Measurements from ENCODE around the gene PRDM2.

PRDM2 gene

DNA sequence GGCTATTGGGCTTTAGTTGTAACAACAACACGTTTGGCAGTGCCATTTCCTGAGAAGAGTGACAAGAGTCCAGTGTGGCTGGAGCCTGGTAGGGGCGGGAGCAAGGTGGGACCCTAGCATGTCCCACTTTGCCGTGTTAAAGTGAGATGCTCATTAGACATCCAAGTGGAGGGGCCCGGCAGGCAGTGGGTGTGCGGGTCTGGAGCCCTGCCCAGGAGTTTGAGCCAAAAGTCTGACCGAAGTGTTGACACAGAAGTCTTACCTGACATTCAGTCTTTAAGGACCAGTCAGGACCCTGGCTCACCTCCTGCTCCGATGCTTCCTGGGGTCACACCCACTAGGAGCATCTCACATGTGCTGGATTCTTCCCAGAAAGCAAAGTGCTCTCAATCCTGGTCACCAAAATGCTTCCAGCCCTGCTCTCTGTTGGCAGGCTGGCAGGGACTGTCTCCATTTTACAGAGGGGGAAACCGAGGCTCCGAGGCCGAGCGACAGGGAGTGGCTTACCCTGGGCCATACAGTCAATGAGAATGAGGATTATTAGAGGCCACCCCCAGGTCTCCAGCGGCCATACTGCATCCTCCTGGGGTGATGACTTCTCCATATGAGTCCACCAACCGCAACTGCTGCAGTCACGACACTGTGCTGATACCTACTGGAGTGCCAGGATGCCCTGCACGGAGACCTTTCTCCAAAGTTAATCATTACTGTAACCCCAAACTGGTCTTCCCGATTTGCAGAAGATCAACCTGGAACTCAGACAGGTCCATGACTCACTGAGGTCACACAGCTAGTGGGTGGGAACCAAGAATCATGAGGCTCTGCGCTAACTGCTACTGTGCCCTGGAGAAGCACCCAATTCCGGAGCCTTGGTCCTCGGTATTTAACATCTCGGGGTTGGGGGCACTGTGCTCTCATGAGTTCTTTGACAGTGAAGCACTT lies 112.7 kb downstream of the PRDM2 start:
- H3K4me3 Mint-ChIP-seq, result peak overlapping the region in 1 of 2 donors; percentile 3
- H3K36me3 Mint-ChIP-seq (ENCODE audit: insufficient read depth), result peaks cover 15% of the 10 kb centered on the region
- H3K9me3 Mint-ChIP-seq, result no peaks in the 10 kb centered on the region
- DNase-seq, result no peak
- peak overlapping the region; percentile 30 to 46 for H3K27ac Mint-ChIP-seq
- no peak for ATAC-seq (replicated peaks)
- H3K27me3 Mint-ChIP-seq, result no peaks in the 10 kb centered on the region
- H3K4me1 Mint-ChIP-seq (ENCODE audit: low read depth in 2 of 2), result peaks cover 30 to 45% of the 10 kb centered on the region in 2 donors

GRCh38 chr1:13813398-13814012 lies 113.5 kb downstream of the PRDM2 start:
- Mint-ChIP-seq H3K4me3 (peak overlapping the region in 1 of 2 donors; percentile 3), H3K27me3 (no peaks in the 10 kb centered on the region), H3K4me1 (ENCODE audit: low read depth in 2 of 2) (peaks cover 29 to 44% of the 10 kb centered on the region in 2 donors), H3K36me3 (ENCODE audit: insufficient read depth) (peaks cover 15% of the 10 kb centered on the region), H3K9me3 (no peaks in the 10 kb centered on the region), H3K27ac (peak overlapping the region in 1 of 2 donors; percentile 30)
- DNase-seq (peak; percentile 44 to 49 (median 48)), ATAC-seq (replicated peaks) (peak; percentile 32)

DNA sequence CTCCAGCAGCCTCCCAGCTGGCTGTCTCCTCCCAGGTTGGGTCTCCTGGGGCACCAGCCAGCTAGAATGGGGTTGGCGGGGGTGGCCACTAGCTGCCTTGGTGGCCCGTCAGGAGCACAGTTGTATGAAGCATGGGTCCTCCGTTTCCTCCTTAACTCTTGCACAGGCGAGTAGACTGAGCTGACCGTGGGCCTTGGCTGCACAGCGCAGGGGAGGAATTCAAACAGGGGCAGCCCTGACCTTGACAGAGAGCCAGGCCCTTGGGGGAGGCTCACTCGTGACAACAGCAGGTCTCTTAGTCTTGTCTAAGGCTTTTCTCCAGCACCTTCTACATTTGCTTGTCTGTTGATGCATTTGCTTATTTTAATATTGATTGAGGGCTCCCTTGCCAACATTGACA lies 114.1 kb downstream of the PRDM2 start:
- Mint-ChIP-seq H3K36me3 (ENCODE audit: insufficient read depth) (peaks cover 15% of the 10 kb centered on the region), H3K4me3 (no peak overlapping the region), H3K9me3 (no peaks in the 10 kb centered on the region), H3K4me1 (ENCODE audit: low read depth in 2 of 2) (peaks cover 23 to 38% of the 10 kb centered on the region in 2 donors), H3K27me3 (no peaks in the 10 kb centered on the region), H3K27ac (peak overlapping the region in 1 of 2 donors; percentile 30)
- DNase-seq (no peak), ATAC-seq (replicated peaks) (no peak)

GRCh38 chr1:13816016-13816760 lies 116.2 kb downstream of the PRDM2 start:
- Mint-ChIP-seq H3K27me3 (no peaks in the 10 kb centered on the region), H3K9me3 (no peaks in the 10 kb centered on the region), H3K27ac (no peak overlapping the region), H3K36me3 (ENCODE audit: insufficient read depth) (peaks cover 16% of the 10 kb centered on the region), H3K4me3 (no peak overlapping the region), H3K4me1 (ENCODE audit: low read depth in 2 of 2) (peaks cover 19 to 25% of the 10 kb centered on the region in 2 donors)
- no peak for DNase-seq
- no peak for ATAC-seq (replicated peaks)

DNA sequence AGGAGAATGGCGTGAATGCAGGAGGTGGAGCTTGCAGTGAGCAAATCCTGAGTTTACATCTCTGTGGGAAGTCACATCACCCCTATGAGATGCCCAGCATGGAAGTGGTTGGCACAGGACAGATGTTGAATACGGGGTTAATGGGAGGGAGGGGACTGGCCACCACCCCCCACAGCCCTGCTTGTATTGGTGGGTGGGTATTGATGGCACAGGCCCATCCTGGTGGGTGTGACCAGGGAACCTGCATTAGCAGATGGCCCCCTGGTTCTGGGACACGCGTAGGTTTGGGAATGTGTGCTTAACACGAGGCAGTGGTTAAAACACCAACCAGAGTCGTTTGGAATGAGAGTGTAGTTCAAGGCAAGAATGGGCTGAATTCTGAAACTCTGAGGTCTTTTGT lies 117.9 kb downstream of the PRDM2 start:
- no peak overlapping the region for H3K4me3 Mint-ChIP-seq
- H3K36me3 Mint-ChIP-seq (ENCODE audit: insufficient read depth), result peaks cover 16% of the 10 kb centered on the region
- H3K4me1 Mint-ChIP-seq (ENCODE audit: low read depth in 2 of 2), result peaks cover 7 to 9% of the 10 kb centered on the region in 2 donors
- H3K27me3 Mint-ChIP-seq, result no peaks in the 10 kb centered on the region
- DNase-seq, result no peak
- H3K27ac Mint-ChIP-seq, result no peak overlapping the region
- no peak for ATAC-seq (replicated peaks)
- no peaks in the 10 kb centered on the region for H3K9me3 Mint-ChIP-seq

- ATAC-seq (replicated peaks) (no peak), DNase-seq (no peak)
- no peak overlapping the region for H3K4me3 Mint-ChIP-seq
- peaks cover 2 to 3% of the 10 kb centered on the region in 2 donors for H3K4me1 Mint-ChIP-seq (ENCODE audit: low read depth in 2 of 2)
- H3K36me3 Mint-ChIP-seq (ENCODE audit: insufficient read depth), result peaks cover 16% of the 10 kb centered on the region
- no peaks in the 10 kb centered on the region for H3K27me3 Mint-ChIP-seq
- H3K9me3 Mint-ChIP-seq, result no peaks in the 10 kb centered on the region
- H3K27ac Mint-ChIP-seq, result no peak overlapping the region
Measured at GRCh38 chr1:13818926-13819325, 118.9 kb downstream of the PRDM2 start.

- H3K27ac Mint-ChIP-seq, result no peak overlapping the region
- peaks cover 2 to 3% of the 10 kb centered on the region in 2 donors for H3K4me1 Mint-ChIP-seq (ENCODE audit: low read depth in 2 of 2)
- H3K4me3 Mint-ChIP-seq, result no peak overlapping the region
- ATAC-seq (replicated peaks), result no peak
- H3K27me3 Mint-ChIP-seq, result no peaks in the 10 kb centered on the region
- H3K36me3 Mint-ChIP-seq (ENCODE audit: insufficient read depth), result peaks cover 16% of the 10 kb centered on the region
- no peaks in the 10 kb centered on the region for H3K9me3 Mint-ChIP-seq
- no peak for DNase-seq
Measured at GRCh38 chr1:13819642-13820041, 119.7 kb downstream of the PRDM2 start.

DNA sequence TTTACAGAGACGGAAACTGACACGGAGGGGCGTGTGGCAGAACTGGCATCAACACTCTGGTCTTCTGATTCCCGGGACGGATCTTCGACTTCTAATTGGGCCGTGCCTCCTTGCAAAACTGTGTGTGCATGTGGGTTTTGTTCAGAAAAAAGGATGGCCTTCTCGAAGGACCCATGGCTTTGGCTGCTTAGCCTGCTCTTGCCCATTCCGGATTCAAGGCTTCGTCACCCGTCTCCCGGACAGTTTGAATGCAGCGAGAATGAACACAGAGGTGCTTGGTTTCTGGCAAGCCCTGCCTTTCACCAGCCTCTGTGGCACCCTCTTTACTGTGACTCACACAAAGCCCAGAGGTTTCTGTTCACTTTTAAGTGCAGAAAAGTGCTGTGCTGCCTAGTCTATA lies 120.1 kb downstream of the PRDM2 start:
- no peaks in the 10 kb centered on the region for H3K9me3 Mint-ChIP-seq
- ATAC-seq (replicated peaks), result no peak
- H3K27ac Mint-ChIP-seq, result no peak overlapping the region
- peaks cover 16% of the 10 kb centered on the region for H3K36me3 Mint-ChIP-seq (ENCODE audit: insufficient read depth)
- H3K4me1 Mint-ChIP-seq (ENCODE audit: low read depth in 2 of 2), result peaks cover 0 to 2% of the 10 kb centered on the region in 2 donors
- DNase-seq, result no peak
- no peaks in the 10 kb centered on the region for H3K27me3 Mint-ChIP-seq
- H3K4me3 Mint-ChIP-seq, result no peak overlapping the region

DNA sequence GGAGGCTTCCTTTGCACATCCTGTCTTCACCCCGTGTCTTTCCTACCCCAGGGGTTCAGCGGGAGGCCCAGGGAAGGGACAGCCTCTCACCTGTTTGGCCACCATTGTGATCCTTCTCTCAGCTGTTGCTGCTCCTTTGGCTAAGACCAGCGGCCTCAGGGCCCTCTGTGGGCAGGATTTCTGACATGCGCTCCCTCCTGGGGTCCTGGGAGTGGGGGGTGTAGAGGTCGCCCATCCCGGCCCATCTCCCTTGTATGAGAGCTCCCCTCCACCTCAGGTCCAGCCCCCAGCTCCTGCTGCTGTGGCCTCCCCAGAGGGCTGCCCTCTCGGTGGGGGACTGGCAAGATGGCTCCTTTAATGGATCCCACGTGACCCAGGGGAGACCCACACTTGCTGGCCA lies 120.5 kb downstream of the PRDM2 start:
- ATAC-seq (replicated peaks) (no peak), DNase-seq (no peak)
- H3K27me3 Mint-ChIP-seq, result no peaks in the 10 kb centered on the region
- no peaks in the 10 kb centered on the region for H3K9me3 Mint-ChIP-seq
- H3K36me3 Mint-ChIP-seq (ENCODE audit: insufficient read depth), result peaks cover 16% of the 10 kb centered on the region
- peaks cover 0 to 2% of the 10 kb centered on the region in 2 donors for H3K4me1 Mint-ChIP-seq (ENCODE audit: low read depth in 2 of 2)
- H3K27ac Mint-ChIP-seq, result no peak overlapping the region
- no peak overlapping the region for H3K4me3 Mint-ChIP-seq

- DNase-seq (no peak), ATAC-seq (replicated peaks) (no peak)
- H3K4me3 Mint-ChIP-seq, result no peak overlapping the region
- H3K36me3 Mint-ChIP-seq (ENCODE audit: insufficient read depth), result peaks cover 11% of the 10 kb centered on the region
- no peaks in the 10 kb centered on the region for H3K9me3 Mint-ChIP-seq
- no peaks in the 10 kb centered on the region for H3K27me3 Mint-ChIP-seq
- peaks cover 0 to 4% of the 10 kb centered on the region in 2 donors for H3K4me1 Mint-ChIP-seq (ENCODE audit: low read depth in 2 of 2)
- H3K27ac Mint-ChIP-seq, result no peak overlapping the region
Measured at GRCh38 chr1:13823126-13823880, 123.3 kb downstream of the PRDM2 start.

GRCh38 chr1:13823936-13824335 lies 123.9 kb downstream of the PRDM2 start:
- no peak for ATAC-seq (replicated peaks)
- DNase-seq, result no peak
- peaks cover 0 to 10% of the 10 kb centered on the region in 2 donors for H3K4me1 Mint-ChIP-seq (ENCODE audit: low read depth in 2 of 2)
- peaks cover 7% of the 10 kb centered on the region for H3K36me3 Mint-ChIP-seq (ENCODE audit: insufficient read depth)
- H3K27ac Mint-ChIP-seq, result no peak overlapping the region
- no peak overlapping the region for H3K4me3 Mint-ChIP-seq
- H3K9me3 Mint-ChIP-seq, result no peaks in the 10 kb centered on the region
- H3K27me3 Mint-ChIP-seq, result no peaks in the 10 kb centered on the region

- no peak for ATAC-seq (replicated peaks)
- no peak overlapping the region for H3K27ac Mint-ChIP-seq
Measured at GRCh38 chr1:13824626-13825025, 124.6 kb downstream of the PRDM2 start.

GRCh38 chr1:13825033-13825432 lies 125.0 kb downstream of the PRDM2 start:
- Mint-ChIP-seq H3K4me3 (no peak overlapping the region), H3K9me3 (no peaks in the 10 kb centered on the region), H3K27ac (no peak overlapping the region), H3K27me3 (peaks cover 0 to 8% of the 10 kb centered on the region in 2 donors), H3K36me3 (ENCODE audit: insufficient read depth) (peaks cover 4% of the 10 kb centered on the region), H3K4me1 (ENCODE audit: low read depth in 2 of 2) (peaks cover 0 to 11% of the 10 kb centered on the region in 2 donors)
- DNase-seq, result no peak
- no peak for ATAC-seq (replicated peaks)

More at GRCh38 chr1:13824626-13825025, 124.6 kb downstream of the PRDM2 start:
- peaks cover 0 to 4% of the 10 kb centered on the region in 2 donors for H3K27me3 Mint-ChIP-seq
- no peak overlapping the region for H3K4me3 Mint-ChIP-seq
- no peak for DNase-seq
- H3K9me3 Mint-ChIP-seq, result no peaks in the 10 kb centered on the region
- peaks cover 0 to 11% of the 10 kb centered on the region in 2 donors for H3K4me1 Mint-ChIP-seq (ENCODE audit: low read depth in 2 of 2)
- peaks cover 6% of the 10 kb centered on the region for H3K36me3 Mint-ChIP-seq (ENCODE audit: insufficient read depth)
